Panc1 (cell line): ENCODE results near the gene SOX1. TPM values are rescaled to one million over a fixed set of nuclear protein-coding genes. Genes with fewer than 3 reads are reported as not detected.

ENCODE experiments used
- ATAC-seq: fragments of 200-7000 bp; cut with Tn5 transposase; 2 replicates; pipeline ENCODE4 v1.9.1; 2020; ENCODE audit warnings: mild to moderate bottlenecking, moderate library complexity
- BruUV-seq: library from RNA; stranded (reverse); fragments of 400-500 nt; replicated peaks from 2 replicates; lab custom pipeline; 2021; lab: Mats Ljungman, UMichigan
- CTCF ChIA-PET: fragments of 300-600 bp; sonication (Branson Sonifier 250); formaldehyde crosslinking; loops from one replicate; lab custom pipeline; 2022; ENCODE audit warnings: antibody characterized with exemption; lab: Charles Lee
- POLR2A ChIA-PET: fragments of 300-600 bp; sonication (Branson Sonifier 250); formaldehyde crosslinking; loops from one replicate; lab custom pipeline; 2022; ENCODE audit warnings: antibody characterized with exemption; lab: Charles Lee
- DNase-seq: peaks from one replicate; pipeline ENCODE4 v3.0.0-alpha.2; 2010; ENCODE audit warnings: low read depth, low spot score
- H3K27ac ChIP-seq: 2 replicates; pipeline ENCODE4 v1.5.1; 2011; ENCODE audit warnings: mild to moderate bottlenecking, low read length, inconsistent platforms
- H3K27me3 ChIP-seq: fragments of 200-500 bp; sonication (Bioruptor generic); 2 replicates; pipeline ENCODE4 v1.6.0; 2014; ENCODE audit warnings: low read length, inconsistent platforms; ENCODE audit not compliant: control insufficient read depth, insufficient read depth
- H3K36me3 ChIP-seq: fragments of 200-500 bp; sonication (Bioruptor generic); 2 replicates; pipeline ENCODE4 v1.5.1; 2014; ENCODE audit warnings: inconsistent platforms, mild to moderate bottlenecking, low read length, moderate library complexity; ENCODE audit not compliant: control insufficient read depth, insufficient read depth
- H3K4me1 ChIP-seq: 2 replicates; pipeline ENCODE4 v1.5.1; 2011; ENCODE audit warnings: inconsistent platforms, mild to moderate bottlenecking, low read length, moderate library complexity; ENCODE audit not compliant: control insufficient read depth, insufficient read depth
- H3K4me3 ChIP-seq, 2 experiments: 2 replicates each; pipeline ENCODE4 v1.5.1; 2011 to 2012; ENCODE audit warnings: low read depth in 2 of 2, low read length in 2 of 2, mild to moderate bottlenecking in 2 of 2, inconsistent platforms in 1 of 2, moderate library complexity in 1 of 2
- H3K9me3 ChIP-seq: fragments of 200-500 bp; sonication (Bioruptor generic); 2 replicates; pipeline ENCODE4 v1.5.1; 2014; ENCODE audit warnings: low read depth, mild to moderate bottlenecking, inconsistent platforms, low read length, moderate library complexity; ENCODE audit not compliant: control insufficient read depth, insufficient read depth
- CTCF ChIP-seq: fragments of 450-650 bp; IDR thresholded peaks from 2 replicates; pipeline ENCODE4 v1.5.1; 2017; ENCODE audit warnings: mild to moderate bottlenecking
- POLR2AphosphoS5 ChIP-seq: IDR thresholded peaks from 2 replicates; pipeline ENCODE4 v1.6.1; 2012; ENCODE audit warnings: mild to moderate bottlenecking, low read depth, low read length, moderate library complexity
- REST ChIP-seq, 2 experiments: IDR thresholded peaks; 2 replicates each; pipeline ENCODE4 v1.6.1; 2011 to 2012; ENCODE audit warnings: low read depth in 2 of 2, control low read depth in 1 of 2, low read length in 1 of 2, mild to moderate bottlenecking in 1 of 2, moderate library complexity in 1 of 2; ENCODE audit not compliant: insufficient read depth in 1 of 2
- SIN3A ChIP-seq: IDR thresholded peaks from 2 replicates; pipeline ENCODE4 v1.6.1; 2012; ENCODE audit warnings: low read depth, mild to moderate bottlenecking, low read length, moderate library complexity, borderline replicate concordance; ENCODE audit not compliant: insufficient read depth
- TCF7L2 ChIP-seq: IDR thresholded peaks from 2 replicates; pipeline ENCODE4 v1.6.1; 2011; ENCODE audit warnings: mild to moderate bottlenecking, low read depth, low read length, inconsistent platforms
- in situ Hi-C: cut with HindIII; loops from 2 replicates; pipeline ENCODE4 v1.10.0; 2016; ENCODE audit warnings: low sequenced_read_pairs, low pct_unique_long_range_greater_than_20kb
- intact Hi-C: fragments of 100-400 bp; cut with micrococcal nuclease; formaldehyde crosslinking; loops from one replicate; pipeline ENCODE4 v1.10.0; 2022; ENCODE audit not compliant: unreplicated experiment
- total RNA-seq: library from RNA; stranded (reverse); gene quantifications from one replicate; pipeline ENCODE4 v1.2.1, GENCODE V29; 2021; ENCODE audit not compliant: unreplicated experiment

The SOX1 gene
- total RNA-seq, 1 experiment from 2014 or later: not detected

GRCh38 chr13:112027250-112027649 lies 39.7 kb upstream of the SOX1 start:
- Histone ChIP-seq H3K27me3 (no peaks in the 10 kb centered on the region; the same call in 1 of the 2 replicates), H3K27ac (no peak overlapping the region), H3K36me3 (no peaks in the 10 kb centered on the region), H3K4me1 (no peaks in the 10 kb centered on the region), H3K9me3 (no peaks in the 10 kb centered on the region), H3K4me3 (no peak overlapping the region)
- BruUV-seq: no TSS peak
- CTCF ChIA-PET: no interaction called here
- ATAC-seq: no peak
- in situ Hi-C loops (no loop called here), intact Hi-C loops (no loop called here)
- POLR2A ChIA-PET: no interaction called here
- TF ChIP-seq POLR2AphosphoS5 (no peak), REST (IDR thresholded peaks at IDR 0.05; ENCODE audit: insufficient read depth in 1 of 2, low read depth in 2 of 2, low read length in 1 of 2) (no peak), TCF7L2 (no peak), CTCF (no peak), SIN3A (no peak)
- DNase-seq: no peak

GRCh38 chr13:112028481-112028880 lies 38.5 kb upstream of the SOX1 start:
- CTCF ChIA-PET: no interaction called here
- H3K4me3 ChIP-seq: no peak overlapping the region
- H3K9me3 ChIP-seq: no peaks in the 10 kb centered on the region
- no peak for DNase-seq
- H3K27ac ChIP-seq: no peak overlapping the region
- intact Hi-C loops (no loop called here), in situ Hi-C loops (no loop called here)
- no peaks in the 10 kb centered on the region; the same call in 1 of the 2 replicates for H3K27me3 ChIP-seq
- no peak for TF ChIP-seq POLR2AphosphoS5
- no peak for TF ChIP-seq TCF7L2
- TF ChIP-seq CTCF: no peak
- TF ChIP-seq SIN3A: no peak
- TF ChIP-seq REST (IDR thresholded peaks at IDR 0.05; ENCODE audit: insufficient read depth in 1 of 2, low read depth in 2 of 2, low read length in 1 of 2): no peak
- ATAC-seq: no peak
- no peaks in the 10 kb centered on the region for H3K4me1 ChIP-seq
- H3K36me3 ChIP-seq: no peaks in the 10 kb centered on the region
- POLR2A ChIA-PET: no interaction called here
- BruUV-seq: no TSS peak
